ENCODE measurements around the gene ADAMTSL5. TPM values are rescaled to one million over a fixed set of nuclear protein-coding genes. Genes with fewer than 3 reads are reported as not detected.
"Not testable (repeated sequence)": the region's sequence is repeated elsewhere in the genome, so short reads cannot be mapped to it uniquely, and the experiment has no call there.

ADAMTSL5 gene
- total RNA-seq, 4 donors from 2014 or later: 5.0 to 31.5 (median 25.2) TPM

GRCh38 chr19:1522838-1523237 lies 10.0 kb upstream of the ADAMTSL5 start:
- peaks cover 0 to 7% (median 3%) of the 10 kb centered on the region in 4 donors for H3K4me1 ChIP-seq
- no peak for DNase-seq
- H3K9me3 ChIP-seq: no peaks in the 10 kb centered on the region
- no peak overlapping the region for H3K27ac ChIP-seq
- H3K36me3 ChIP-seq: no peaks in the 10 kb centered on the region
- no peak overlapping the region for H3K4me3 ChIP-seq
- H3K27me3 ChIP-seq: peaks cover 0 to 28% of the 10 kb centered on the region in 2 donors
- TF ChIP-seq POLR2A (IDR thresholded peaks at IDR 0.05) (no peak), CTCF (IDR thresholded peaks at IDR 0.05) (no peak)

GRCh38 chr19:1522061-1522460 lies 9.2 kb upstream of the ADAMTSL5 start:
- no peaks in the 10 kb centered on the region for H3K9me3 ChIP-seq
- no peaks in the 10 kb centered on the region for H3K36me3 ChIP-seq
- H3K4me1 ChIP-seq: peaks cover 0 to 7% (median 3%) of the 10 kb centered on the region in 4 donors
- DNase-seq: no peak
- TF ChIP-seq CTCF (IDR thresholded peaks at IDR 0.05): no peak
- TF ChIP-seq POLR2A (IDR thresholded peaks at IDR 0.05): no peak
- peak overlapping the region in 1 of 4 donors; percentile 9 for H3K27ac ChIP-seq
- peaks cover 0 to 28% of the 10 kb centered on the region in 2 donors for H3K27me3 ChIP-seq
- H3K4me3 ChIP-seq: no peak overlapping the region

GRCh38 chr19:1521636-1522035 lies 8.8 kb upstream of the ADAMTSL5 start:
- TF ChIP-seq CTCF (IDR thresholded peaks at IDR 0.05) (no peak), POLR2A (IDR thresholded peaks at IDR 0.05) (no peak)
- Histone ChIP-seq H3K27ac (peak overlapping the region in 1 of 4 donors; percentile 9), H3K4me3 (no peak overlapping the region), H3K36me3 (no peaks in the 10 kb centered on the region), H3K4me1 (peaks cover 0 to 7% (median 3%) of the 10 kb centered on the region in 4 donors), H3K9me3 (no peaks in the 10 kb centered on the region), H3K27me3 (peaks cover 0 to 28% of the 10 kb centered on the region in 2 donors)
- DNase-seq: no peak

- peaks cover 0 to 7% (median 3%) of the 10 kb centered on the region in 4 donors for H3K4me1 ChIP-seq
- no peak for DNase-seq
- peaks cover 0 to 22% of the 10 kb centered on the region in 2 donors for H3K27me3 ChIP-seq
- no peak overlapping the region for H3K27ac ChIP-seq
- no peaks in the 10 kb centered on the region for H3K36me3 ChIP-seq
- no peak for TF ChIP-seq POLR2A (IDR thresholded peaks at IDR 0.05)
- TF ChIP-seq CTCF (IDR thresholded peaks at IDR 0.05): no peak
- no peaks in the 10 kb centered on the region for H3K9me3 ChIP-seq
- no peak overlapping the region for H3K4me3 ChIP-seq
Measured at GRCh38 chr19:1520203-1520780, 7.5 kb upstream of the ADAMTSL5 start.

GRCh38 chr19:1519802-1520201 lies 7.0 kb upstream of the ADAMTSL5 start:
- H3K4me3 ChIP-seq, H3K4me1 ChIP-seq, H3K27ac ChIP-seq, H3K36me3 ChIP-seq, H3K9me3 ChIP-seq, DNase-seq: not testable (repeated sequence)
- H3K27me3 ChIP-seq: peaks cover 0 to 17% of the 10 kb centered on the region in 2 donors

- Histone ChIP-seq H3K4me3 (no peak overlapping the region), H3K4me1 (peaks cover 0 to 5% (median 2%) of the 10 kb centered on the region in 4 donors), H3K9me3 (no peaks in the 10 kb centered on the region), H3K27ac (no peak overlapping the region), H3K36me3 (no peaks in the 10 kb centered on the region), H3K27me3 (peaks cover 0 to 14% of the 10 kb centered on the region in 2 donors)
- no peak for TF ChIP-seq CTCF (IDR thresholded peaks at IDR 0.05)
- TF ChIP-seq POLR2A (IDR thresholded peaks at IDR 0.05): no peak
- DNase-seq: no peak
Measured at GRCh38 chr19:1518471-1518870, 5.7 kb upstream of the ADAMTSL5 start.
